BJ (cell line): ENCODE data around the gene SLC8A1. TPM values are rescaled to one million over a fixed set of nuclear protein-coding genes. Genes with fewer than 3 reads are reported as not detected.

Experiments used
- CTCF ChIA-PET: fragments of 350-600 bp; formaldehyde crosslinking; extraction: SDS; loops from one replicate; lab custom pipeline; 2021; ENCODE audit warnings: antibody characterized with exemption, inconsistent platforms; lab: Yijun Ruan, JAX
- POLR2A ChIA-PET: fragments of 300-600 bp; sonication (Branson Sonifier 250); formaldehyde crosslinking; extraction: SDS; loops from one replicate; lab custom pipeline; 2021; ENCODE audit warnings: antibody characterized with exemption; lab: Charles Lee
- DNase-seq: peaks from one replicate; pipeline ENCODE4 v3.0.0-alpha.2; 2011; ENCODE audit warnings: low read depth
- H3K27me3 ChIP-seq: 2 replicates; pipeline ENCODE4 v1.6.0; 2011; ENCODE audit warnings: low read length; ENCODE audit not compliant: control insufficient read depth, insufficient read depth
- H3K36me3 ChIP-seq: 2 replicates; pipeline ENCODE4 v1.5.1; 2011; ENCODE audit warnings: low read length; ENCODE audit not compliant: control insufficient read depth, insufficient read depth
- H3K4me3 ChIP-seq: 2 replicates; pipeline ENCODE4 v1.5.1; 2011; ENCODE audit warnings: low read depth, mild to moderate bottlenecking, control low read depth, low read length
- CTCF ChIP-seq: IDR thresholded peaks from 2 replicates; pipeline ENCODE4 v1.5.1; 2011; ENCODE audit warnings: low read depth, mild to moderate bottlenecking, control low read depth, inconsistent platforms, low read length, moderate library complexity; ENCODE audit not compliant: insufficient read depth
- polyA plus RNA-seq: library from polyadenylated mRNA; depleted of rRNA; stranded (reverse); fragments of >200 nt; gene quantifications from 2 replicates; pipeline ENCODE4 v1.2.3, GENCODE V29; 2011

The SLC8A1 gene
- polyA plus RNA-seq, 1 experiment, result 18.5 TPM

GRCh38 chr2:40115894-40116293 lies 336.0 kb downstream of the SLC8A1 start:
- TF ChIP-seq CTCF, result no peak
- POLR2A ChIA-PET, result interaction anchor here (0.9 kb wide), 1 partner anchor 12 kb away, joined by 3 read pairs; no protein-coding TSS in a partner anchor
- CTCF ChIA-PET, result interaction anchor here (0.6 kb wide), 1 partner anchor 277 kb away, joined by 4 read pairs; no protein-coding TSS in a partner anchor
- Histone ChIP-seq H3K27me3 (no peaks in the 10 kb centered on the region), H3K36me3 (no peaks in the 10 kb centered on the region), H3K4me3 (no peak overlapping the region)
- no peak for DNase-seq

GRCh38 chr2:40115348-40115747 lies 336.5 kb downstream of the SLC8A1 start:
- Histone ChIP-seq H3K4me3 (no peak overlapping the region), H3K36me3 (no peaks in the 10 kb centered on the region), H3K27me3 (no peaks in the 10 kb centered on the region)
- ChIA-PET CTCF (interaction anchor here (0.6 kb wide), 1 partner anchor 276 kb away, joined by 4 read pairs; no protein-coding TSS in a partner anchor), POLR2A (no interaction called here)
- no peak for DNase-seq
- TF ChIP-seq CTCF, result no peak

GRCh38 chr2:40113997-40114396 lies 337.9 kb downstream of the SLC8A1 start:
- CTCF ChIA-PET, result interaction anchor here (0.6 kb wide), 1 partner anchor 12 kb away, joined by 3 read pairs; no protein-coding TSS in a partner anchor

GRCh38 chr2:40113272-40113968 lies 338.5 kb downstream of the SLC8A1 start:
- ChIA-PET POLR2A (no interaction called here), CTCF (interaction anchor here (0.6 kb wide), 2 partner anchors 12 to 108 kb away, joined by 3 to 5 read pairs; no protein-coding TSS in a partner anchor)
- peak; percentile 59 for DNase-seq
- Histone ChIP-seq H3K27me3 (no peaks in the 10 kb centered on the region), H3K4me3 (no peak overlapping the region), H3K36me3 (no peaks in the 10 kb centered on the region)
- TF ChIP-seq CTCF, result no peak

More at GRCh38 chr2:40113997-40114396, 337.9 kb downstream of the SLC8A1 start:
- H3K4me3 ChIP-seq, result no peak overlapping the region
- no peak for TF ChIP-seq CTCF
- POLR2A ChIA-PET, result no interaction called here
- no peaks in the 10 kb centered on the region for H3K36me3 ChIP-seq
- no peak for DNase-seq
- H3K27me3 ChIP-seq, result no peaks in the 10 kb centered on the region

GRCh38 chr2:40109381-40109780 lies 342.5 kb downstream of the SLC8A1 start:
- DNase-seq, result no peak
- Histone ChIP-seq H3K36me3 (no peaks in the 10 kb centered on the region), H3K27me3 (no peaks in the 10 kb centered on the region), H3K4me3 (no peak overlapping the region)
- ChIA-PET CTCF (interaction anchor here (1.3 kb wide), 1 partner anchor 12 kb away, joined by 4 read pairs; no protein-coding TSS in a partner anchor), POLR2A (no interaction called here)
- TF ChIP-seq CTCF, result no peak
